ENCODE results near the gene NFILZ.
A peak's percentile ranks its signal among the peaks of the same experiment; 100 is the strongest.

NFILZ gene

DNA sequence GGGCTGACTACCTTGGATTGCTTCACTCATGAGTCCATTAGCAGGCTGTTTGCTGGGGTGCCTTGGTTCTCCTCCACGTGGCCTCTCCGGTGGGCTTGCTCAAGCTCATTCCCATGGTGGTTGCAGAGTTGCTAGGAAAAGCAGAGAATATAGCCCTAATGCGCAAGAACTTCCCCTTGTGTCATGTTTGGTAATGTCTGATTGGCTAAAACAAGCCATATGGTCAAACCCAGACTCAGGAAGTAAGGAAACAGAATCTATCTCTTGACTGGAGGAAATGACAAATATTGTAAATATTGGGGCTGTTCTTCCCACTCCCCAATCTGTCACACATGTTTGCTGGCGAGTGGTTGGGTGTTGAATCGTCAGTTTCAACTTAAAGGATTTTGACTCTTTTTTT is 12.1 kb downstream of the NFILZ start:
- DNase-seq = no peak

DNA sequence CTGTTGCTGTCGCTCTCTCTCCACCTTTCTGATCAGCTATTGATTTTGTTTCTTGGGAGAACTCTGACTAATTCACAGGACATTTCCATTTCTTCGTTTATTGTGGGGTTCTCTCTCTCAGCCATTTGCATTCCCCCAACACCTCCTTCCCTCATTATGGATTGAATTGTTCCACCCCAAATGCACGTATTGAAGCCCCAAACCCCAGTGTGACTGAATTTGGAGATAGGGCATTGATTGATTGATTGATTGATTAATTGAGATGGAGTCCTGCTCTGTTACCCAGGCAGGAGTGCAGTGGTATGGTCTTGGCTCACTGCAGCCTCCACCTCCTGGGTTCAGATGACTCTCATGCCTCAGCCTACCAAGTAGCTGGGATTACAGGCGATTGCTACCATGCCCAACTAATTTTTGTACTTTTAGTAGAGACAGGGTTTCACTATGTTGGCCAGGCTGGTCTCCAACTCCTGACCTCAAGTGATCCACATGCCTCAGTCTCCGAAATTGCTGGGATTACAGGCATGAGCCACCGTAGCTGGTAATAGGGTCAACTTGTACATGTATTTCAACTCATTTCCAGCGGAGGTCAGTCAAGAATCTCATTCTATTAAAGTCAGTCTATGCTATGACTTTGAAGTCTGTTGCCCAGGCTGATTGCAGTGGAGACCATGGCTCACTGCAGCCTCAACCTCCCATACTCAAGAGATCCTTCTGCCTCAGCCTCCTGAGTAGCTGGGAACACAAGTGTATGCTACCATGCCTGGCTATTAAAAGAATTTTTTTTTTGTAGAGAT is 13.6 kb downstream of the NFILZ start:
- DNase-seq = no peak

DNA sequence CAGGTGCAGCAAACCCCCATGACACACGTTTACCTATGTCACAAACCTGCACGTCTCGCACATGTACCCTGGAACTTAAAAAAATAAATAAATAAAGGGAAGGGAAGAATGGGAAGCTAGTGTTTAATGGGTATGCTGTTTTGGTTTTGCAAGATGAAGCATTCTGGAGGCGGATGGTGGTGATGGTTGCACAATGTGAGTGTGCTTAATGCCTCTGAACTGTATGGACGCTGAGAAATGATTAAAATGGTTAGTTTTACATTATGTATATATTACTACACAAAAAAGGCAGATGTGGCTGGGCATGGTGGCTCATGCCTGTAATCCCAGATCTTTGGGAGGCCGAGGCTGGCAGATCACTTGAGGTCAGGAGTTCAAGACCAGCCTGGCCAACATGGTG is 17.8 kb downstream of the NFILZ start:
- no peak for DNase-seq

DNA sequence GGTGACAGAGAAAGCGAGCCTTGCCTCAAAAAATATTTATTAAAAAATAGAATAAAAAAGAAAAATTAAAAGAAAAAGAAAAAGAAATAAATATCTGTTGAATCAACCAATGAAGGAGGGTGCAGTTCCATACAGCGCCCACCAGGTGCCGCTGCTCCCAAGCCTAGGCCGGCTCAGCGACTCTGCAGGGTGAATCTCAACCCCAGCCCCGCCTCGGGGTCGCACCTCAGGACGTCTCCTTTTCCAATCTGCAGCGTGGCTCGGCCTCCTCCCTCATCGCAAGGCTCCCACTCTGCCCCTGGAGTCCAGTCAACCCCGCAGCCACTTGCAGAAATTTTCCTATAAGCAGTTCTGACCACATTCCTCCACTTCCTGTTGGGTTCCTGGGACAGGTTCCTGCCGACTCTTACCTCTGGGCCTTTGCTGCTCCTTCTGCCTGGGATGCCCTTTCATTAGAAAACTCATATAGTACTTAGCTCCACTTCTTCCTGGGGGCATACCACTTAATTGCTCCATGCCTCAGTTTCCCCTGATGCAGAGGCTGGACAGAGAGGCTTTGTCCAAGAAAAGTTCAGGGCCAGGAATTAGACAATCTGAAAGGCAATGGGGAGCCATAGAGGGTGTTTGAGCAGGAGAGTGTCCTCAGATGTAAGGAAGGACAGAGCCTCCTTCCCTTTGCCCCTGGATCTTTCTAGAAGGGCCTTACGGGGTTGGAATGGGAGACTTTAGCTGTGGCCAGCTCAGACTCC is 24.3 kb downstream of the NFILZ start:
- DNase-seq = peak; percentile 65

DNA sequence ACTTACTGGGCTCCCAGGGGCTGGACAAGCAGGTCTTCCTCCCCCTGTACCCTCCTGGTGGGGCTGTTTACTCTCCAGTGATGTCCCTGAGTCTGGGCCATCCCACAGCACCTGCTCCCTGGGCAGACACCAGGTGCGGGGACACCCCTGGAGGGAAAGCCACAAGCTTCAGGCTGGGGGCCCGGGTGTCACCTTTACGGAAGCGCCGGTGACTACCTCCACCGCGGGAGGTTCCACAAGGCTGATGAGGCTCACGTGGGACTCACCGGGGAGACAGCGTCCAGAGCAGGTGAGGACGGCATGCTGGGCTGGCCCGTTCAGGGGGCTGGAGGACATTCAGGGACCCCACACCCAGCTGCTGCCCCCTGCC is 24.9 kb downstream of the NFILZ start:
- no peak for DNase-seq

DNA sequence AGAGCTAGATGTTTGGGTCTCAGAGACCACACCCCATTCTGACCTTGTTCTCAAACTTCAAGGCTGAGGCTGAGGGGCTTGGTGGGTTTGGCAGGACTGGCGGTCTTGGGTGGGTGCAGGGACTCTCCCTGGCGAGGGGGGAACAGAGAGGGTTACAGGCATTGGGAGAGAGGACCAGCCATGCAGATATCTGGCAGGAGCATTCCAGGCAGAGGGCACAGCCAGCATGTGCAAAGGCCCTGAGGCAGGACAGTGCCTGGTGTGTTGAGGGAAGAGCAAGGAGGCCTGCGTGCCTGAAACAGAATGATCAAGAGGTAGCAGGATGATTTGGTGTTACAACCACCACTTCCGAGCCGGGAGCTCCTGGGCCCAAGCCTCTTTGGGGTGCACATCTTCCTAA is 27.4 kb downstream of the NFILZ start:
- no peak for DNase-seq

DNA sequence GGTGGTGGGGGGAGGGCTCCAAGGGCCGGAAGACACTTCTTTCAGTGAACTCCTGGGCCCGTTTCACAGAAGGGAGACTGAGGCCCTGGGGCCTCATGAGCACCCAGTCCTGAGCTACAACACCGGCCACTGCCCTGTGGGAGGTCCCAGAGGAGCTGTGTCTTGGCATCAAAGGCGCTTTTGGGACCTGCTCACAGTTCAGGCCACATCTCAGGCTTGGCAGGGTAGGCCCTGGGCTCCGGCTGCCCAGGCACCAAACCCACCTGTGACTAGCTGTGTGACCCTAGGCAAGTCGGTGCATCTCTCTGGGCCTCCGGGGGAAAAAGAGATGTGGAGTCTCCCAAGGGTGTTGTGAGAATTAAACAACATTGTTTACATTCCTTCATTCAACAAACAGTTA is 29.5 kb downstream of the NFILZ start:
- no peak for DNase-seq

DNA sequence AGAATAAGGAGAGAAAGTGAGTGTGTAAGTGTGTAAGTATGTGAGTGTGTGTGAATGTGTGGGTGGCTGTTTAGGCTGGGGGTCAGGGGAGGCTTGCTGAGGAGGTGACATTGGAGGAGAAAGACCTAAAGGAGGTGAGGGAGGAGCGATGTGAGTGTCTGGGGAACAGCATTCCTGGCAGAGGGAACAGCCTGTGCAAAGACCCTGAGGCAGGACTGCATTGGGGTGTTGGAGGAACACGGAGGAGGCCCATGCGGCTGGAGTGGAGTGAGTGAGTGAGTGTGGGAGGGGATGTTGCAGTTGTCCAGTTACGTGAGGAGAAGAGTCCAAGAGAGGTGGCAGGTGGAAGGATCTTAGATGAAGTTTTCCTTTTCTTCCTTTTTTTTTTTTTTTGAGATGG is 31.8 kb downstream of the NFILZ start:
- no peak for DNase-seq

DNA sequence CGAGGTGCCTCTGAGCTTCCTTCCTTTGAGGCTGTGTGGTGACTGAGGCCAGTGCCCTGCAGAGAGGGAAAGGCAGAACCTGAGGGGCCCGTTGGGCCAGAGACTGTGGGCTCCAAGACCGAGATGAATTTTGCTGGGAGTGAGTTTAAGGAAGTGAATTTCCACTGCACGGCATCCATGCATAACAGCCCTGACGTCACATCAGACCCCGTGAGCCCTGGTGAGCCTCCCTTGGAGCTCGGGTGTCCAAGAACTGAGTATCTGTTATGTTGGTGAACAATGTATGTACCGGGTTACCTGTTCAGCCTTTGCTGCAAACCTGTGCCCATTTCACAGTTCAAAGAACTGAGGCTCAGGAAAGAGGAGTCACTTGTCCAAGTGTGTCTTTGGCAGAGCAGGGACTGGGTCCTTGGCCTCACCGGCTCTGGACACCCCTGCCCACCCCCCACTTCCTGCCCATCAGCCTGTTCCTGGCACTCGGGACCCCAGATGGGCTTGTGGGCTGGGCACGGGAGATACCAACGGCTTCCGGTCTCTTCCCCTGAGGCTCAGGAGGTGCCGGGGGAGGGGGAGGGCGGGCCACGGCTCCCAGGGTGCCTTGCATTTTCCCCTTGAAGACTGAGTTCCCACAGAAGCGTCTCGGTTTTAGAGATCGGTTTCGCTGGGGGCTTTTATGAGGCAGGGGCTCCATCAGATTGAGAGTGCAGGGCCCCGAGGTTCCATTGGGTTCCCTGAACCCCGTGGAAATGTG is 33.7 kb downstream of the NFILZ start:
- peak; percentile 56 for DNase-seq

DNA sequence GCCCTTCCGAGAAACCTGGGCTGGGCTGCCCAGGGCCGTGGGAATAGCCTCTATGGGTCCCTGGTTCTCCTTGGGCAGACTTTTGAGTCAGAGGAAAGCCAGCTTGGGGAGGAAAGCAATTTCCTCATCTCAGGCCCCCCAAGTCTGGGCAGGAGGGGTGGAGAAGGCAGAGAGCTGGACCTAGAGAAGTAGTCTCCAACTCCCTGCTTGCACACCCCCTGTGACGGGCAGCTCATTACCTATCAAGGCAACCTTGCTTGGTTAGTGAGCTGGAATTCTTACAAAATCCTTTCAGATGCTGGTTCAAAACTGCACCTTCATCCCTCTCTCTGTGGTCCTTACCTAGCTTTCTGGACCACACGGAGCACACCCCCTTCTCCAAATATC is 34.2 kb downstream of the NFILZ start:
- DNase-seq = no peak

DNA sequence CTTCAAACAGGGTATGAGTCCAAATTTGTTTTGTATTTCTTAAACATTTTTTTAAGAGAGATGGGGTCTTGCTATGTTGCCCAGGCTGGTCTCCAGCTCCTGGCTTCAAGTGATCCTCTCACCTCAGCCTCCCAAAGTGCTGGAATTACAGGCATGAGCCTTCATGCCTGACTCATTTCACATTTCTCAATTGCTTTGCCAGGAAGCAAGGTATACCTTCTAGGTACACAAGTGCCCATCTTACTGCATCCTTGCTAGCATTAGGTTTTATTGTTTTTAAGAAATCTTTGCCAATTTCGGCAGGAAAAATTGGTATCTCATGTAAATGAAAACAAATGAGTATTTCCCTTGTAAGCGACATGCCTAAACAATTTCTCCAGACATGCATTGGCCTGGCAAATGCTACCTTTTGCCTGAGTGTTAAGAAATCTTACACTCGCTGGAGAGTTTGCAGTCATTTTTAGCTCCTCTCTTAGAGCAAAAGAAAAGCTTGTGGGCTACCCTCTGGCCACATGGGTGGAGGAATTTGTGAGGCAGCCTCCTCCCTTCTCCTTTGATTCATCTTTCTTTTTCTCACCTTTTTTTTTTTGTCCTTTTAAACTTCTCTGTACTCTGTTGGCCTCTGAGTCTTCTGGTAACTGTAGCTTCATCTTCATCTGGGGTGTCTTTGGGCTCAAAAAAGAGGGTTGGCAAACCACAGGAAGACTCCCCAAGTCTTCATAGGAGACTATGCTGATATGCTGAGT is 35.2 kb downstream of the NFILZ start:
- peak; percentile 26 for DNase-seq

DNA sequence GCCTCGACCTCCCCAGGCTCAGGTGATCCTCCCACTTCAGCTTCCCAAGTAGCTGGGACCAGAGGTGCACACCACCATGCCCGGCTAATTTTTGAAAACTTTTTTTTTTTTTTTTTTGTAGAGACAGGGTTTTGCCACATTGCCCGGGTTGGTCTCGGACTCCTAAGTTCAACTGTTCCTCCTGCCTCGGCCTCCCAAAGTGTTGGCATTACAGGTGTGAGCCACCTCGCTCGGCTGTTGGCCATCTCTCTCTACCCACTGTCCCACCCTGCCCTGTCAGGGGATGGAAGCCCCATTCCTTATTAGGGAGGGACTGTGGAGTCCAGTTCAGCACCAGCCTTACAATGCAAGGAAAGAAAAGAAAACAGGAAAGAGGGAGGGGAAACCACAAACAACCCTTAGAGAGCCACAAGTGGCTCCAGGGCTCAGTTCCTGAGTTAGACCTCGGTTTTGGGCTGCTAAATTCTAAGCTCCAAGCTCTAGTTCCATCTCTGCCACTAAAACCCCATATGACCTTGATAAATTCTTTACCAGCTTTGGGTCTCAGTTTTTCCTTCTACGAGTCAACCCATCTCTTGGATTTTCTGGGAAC is 36.5 kb downstream of the NFILZ start:
- DNase-seq = no peak

DNA sequence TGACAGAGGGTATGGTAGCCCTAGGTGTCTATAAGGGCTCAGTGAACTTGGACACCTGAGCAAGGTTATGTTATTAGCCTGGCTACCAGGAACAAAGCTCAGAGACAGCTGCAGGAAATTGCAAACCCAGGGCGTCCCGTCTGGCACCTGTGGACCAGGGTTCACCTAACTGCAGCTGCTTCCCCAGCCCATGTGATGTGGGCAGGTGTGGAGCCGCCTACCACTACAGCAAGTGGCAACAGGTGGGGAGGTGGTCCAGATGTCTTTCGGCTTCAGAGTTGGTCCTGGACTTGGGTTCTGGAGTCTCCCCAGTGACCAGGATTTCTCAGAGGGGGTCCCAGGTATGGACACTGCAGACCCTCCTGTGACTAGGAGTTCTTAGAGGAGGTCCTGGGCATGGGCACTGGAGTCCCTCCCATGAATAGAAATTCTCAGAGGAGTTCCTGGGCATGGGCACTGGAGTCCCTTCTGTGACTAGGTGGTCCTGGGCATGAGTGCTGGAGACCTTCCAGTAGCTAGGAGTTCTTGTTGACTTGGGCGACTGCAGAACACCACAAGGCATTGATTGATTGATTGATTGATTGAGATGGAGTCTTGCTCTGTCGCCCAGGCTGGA is 43.0 kb downstream of the NFILZ start:
- no peak for DNase-seq

DNA sequence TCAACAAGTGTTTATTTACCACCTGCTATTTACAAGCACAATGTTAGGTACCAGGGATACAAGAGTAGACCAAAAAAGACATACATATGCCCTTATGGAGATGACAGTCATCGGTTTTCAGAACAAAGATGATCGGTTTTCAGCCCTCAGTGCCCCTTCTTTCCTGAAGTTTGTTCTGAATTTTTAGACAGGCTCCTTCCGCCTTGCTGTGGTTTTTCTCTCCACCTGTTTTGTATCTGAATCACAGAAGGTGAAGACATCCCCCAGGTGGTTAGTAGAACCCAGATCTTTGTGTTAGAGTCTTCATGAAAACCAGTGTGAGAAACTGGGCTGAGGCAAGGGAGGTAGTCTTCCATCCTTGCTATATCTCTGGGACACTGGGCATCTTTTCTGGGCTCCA is 44.6 kb downstream of the NFILZ start:
- DNase-seq = no peak

DNA sequence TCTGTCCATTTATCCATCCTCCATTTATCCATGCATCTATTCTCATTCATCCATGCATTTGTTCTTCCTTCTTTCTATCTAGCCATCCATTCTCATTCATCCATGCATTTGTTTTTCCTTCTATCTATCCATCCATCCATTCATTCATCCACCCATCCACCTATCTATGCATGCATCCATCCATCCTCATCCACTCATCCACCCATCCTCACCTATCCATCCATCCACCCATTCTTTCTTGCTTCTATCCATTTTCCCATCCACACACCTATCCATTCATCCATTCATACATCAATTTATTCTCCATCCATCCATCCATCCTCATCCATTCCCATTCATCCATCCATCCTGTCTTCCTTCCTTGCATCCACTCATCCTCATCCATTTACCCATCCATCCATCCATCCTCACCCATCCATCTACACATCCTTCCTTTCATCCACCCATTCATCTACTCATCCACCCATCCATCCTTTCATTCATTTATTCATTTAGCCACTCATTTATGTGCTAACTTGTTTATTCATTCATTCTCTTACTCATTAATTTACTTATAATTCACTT is 47.9 kb downstream of the NFILZ start:
- no peak for DNase-seq

All from activated CD4-positive, alpha-beta T cell treated with anti-CD3 and anti-CD28 coated beads, Interleukin-10, Interleukin-2, amounts not matched to agents 100 ng/mL and 50 ng/mL, durations not matched to agents 16 hours and 8 hours (primary cell).